Endothelial cell of umbilical vein (primary cell): Measurements from ENCODE around the gene PPY. TPM values are rescaled to one million over a fixed set of nuclear protein-coding genes. Genes with fewer than 3 reads are reported as not detected.

Experiments used
- BruUV-seq: library from RNA; stranded (reverse); fragments of 400-500 nt; replicated peaks from 2 replicates; lab custom pipeline; 2021; lab: Mats Ljungman, UMichigan
- CTCF ChIA-PET: fragments of 300-600, 350-600 bp; sonication (Branson Sonifier 250); formaldehyde crosslinking; loops from one replicate; lab custom pipeline; 2021; ENCODE audit warnings: antibody characterized with exemption, inconsistent platforms; lab: Charles Lee
- POLR2A ChIA-PET: fragments of 300-600, 350-600 bp; sonication (Branson Sonifier 250); formaldehyde crosslinking; loops from one replicate; lab custom pipeline; 2021; ENCODE audit warnings: antibody characterized with exemption, inconsistent platforms; lab: Charles Lee
- DNase-seq: peaks from one replicate; pipeline ENCODE4 v3.0.0-alpha.2; 2011; ENCODE audit warnings: low read depth, low spot score
- FAIRE-seq: peaks from 2 replicates; lab custom pipeline; 2011; peaks lifted over from hg19 to GRCh38; lab: Jason Lieb, UNC
- H2AFZ ChIP-seq: 2 replicates; pipeline ENCODE4 v1.6.0; 2012; ENCODE audit warnings: low read depth, low read length, control low read depth, inconsistent platforms
- H3K27ac ChIP-seq: 2 replicates; pipeline ENCODE4 v1.5.1; 2011; ENCODE audit warnings: low read depth, mild to moderate bottlenecking, control low read depth, low read length, moderate library complexity; ENCODE audit not compliant: insufficient read depth
- H3K27me3 ChIP-seq, 2 experiments: 2 replicates each; pipeline versions ENCODE4 v1.6.0 to v1.6.1; 2011; ENCODE audit warnings: low read length in 2 of 2, mixed read lengths in 1 of 2; ENCODE audit not compliant: control insufficient read depth in 2 of 2, insufficient read depth in 2 of 2
- H3K36me3 ChIP-seq, 2 experiments: 2 replicates in 1 of 2; 3 replicates in 1 of 2; pipeline ENCODE4 v1.5.1; 2011; ENCODE audit warnings: low read length in 2 of 2, mild to moderate bottlenecking in 1 of 2, moderate library complexity in 1 of 2; ENCODE audit not compliant: control insufficient read depth in 2 of 2, insufficient read depth in 2 of 2; ENCODE audit errors: extremely low read depth in 1 of 2
- H3K4me1 ChIP-seq: 3 replicates; pipeline ENCODE4 v1.5.1; 2011; ENCODE audit warnings: mild to moderate bottlenecking, low read length; ENCODE audit not compliant: control insufficient read depth, insufficient read depth; ENCODE audit errors: extremely low read depth
- H3K4me2 ChIP-seq: 2 replicates; pipeline ENCODE4 v1.6.1; 2011; ENCODE audit warnings: low read length, control low read depth, mixed read lengths; ENCODE audit not compliant: insufficient read depth
- H3K4me3 ChIP-seq, 3 experiments: fragments of 200-600 bp in 1 of 3; sonication (generic), shearing (Covaris generic) in 1 of 3; replicated peaks in 1 of 3; 2 replicates each; pipeline ENCODE4 v1.5.1; 2011 to 2016; ENCODE audit warnings: control low read depth in 3 of 3, low read length in 3 of 3, mild to moderate bottlenecking in 2 of 3, inconsistent platforms in 1 of 3, low read depth in 1 of 3, moderate library complexity in 1 of 3; ENCODE audit not compliant: insufficient read depth in 1 of 3
- H3K79me2 ChIP-seq: 2 replicates; pipeline ENCODE4 v1.6.0; 2012; ENCODE audit warnings: low read length, inconsistent platforms; ENCODE audit not compliant: control insufficient read depth, insufficient read depth
- H3K9ac ChIP-seq: replicated peaks from 2 replicates; pipeline ENCODE3; 2011; ENCODE audit warnings: low read length, control low read depth; ENCODE audit not compliant: insufficient read depth; ENCODE audit errors: extremely low read depth
- H3K9me1 ChIP-seq: replicated peaks from 3 replicates; pipeline ENCODE4 v1.6.0; 2011; ENCODE audit warnings: mild to moderate bottlenecking, low read length; ENCODE audit not compliant: control insufficient read depth, insufficient read depth; ENCODE audit errors: extremely low read depth
- H3K9me3 ChIP-seq: replicated peaks from 2 replicates; pipeline ENCODE4 v1.5.1; 2012; ENCODE audit warnings: low read length, inconsistent platforms; ENCODE audit not compliant: control insufficient read depth, insufficient read depth
- H4K20me1 ChIP-seq: replicated peaks from 2 replicates; pipeline ENCODE3; 2011; ENCODE audit warnings: mild to moderate bottlenecking, low read length; ENCODE audit not compliant: control insufficient read depth, insufficient read depth; ENCODE audit errors: extremely low read depth
- CTCF ChIP-seq, 2 donors: IDR thresholded peaks; 1 replicate in 1 of 2; 2 replicates in 1 of 2; pipeline ENCODE4 v1.5.1; 2011; ENCODE audit warnings: low read length in 2 of 2, mild to moderate bottlenecking in 2 of 2, moderate library complexity in 2 of 2, control low read depth in 1 of 2, inconsistent platforms in 1 of 2, low read depth in 1 of 2; ENCODE audit not compliant: insufficient read depth in 1 of 2; ENCODE audit errors: extremely low read depth in 1 of 2
- EZH2 ChIP-seq: IDR thresholded peaks from 2 replicates; pipeline ENCODE4 v1.6.1; 2012; ENCODE audit warnings: borderline replicate concordance, low read depth, mild to moderate bottlenecking, moderate library complexity, low read length, inconsistent platforms; ENCODE audit not compliant: severe bottlenecking
- FOS ChIP-seq: IDR thresholded peaks from 2 replicates; pipeline ENCODE4 v1.6.1; 2011; ENCODE audit warnings: mild to moderate bottlenecking, low read length, moderate library complexity, borderline replicate concordance; ENCODE audit not compliant: insufficient read depth
- GATA2 ChIP-seq: IDR thresholded peaks from 2 replicates; pipeline ENCODE4 v1.7.0; 2011; ENCODE audit warnings: low read depth, mild to moderate bottlenecking, moderate library complexity, mixed read lengths, low read length; ENCODE audit not compliant: insufficient read length, insufficient read depth
- JUN ChIP-seq: IDR thresholded peaks from 2 replicates; pipeline ENCODE4 v1.6.1; 2011; ENCODE audit warnings: borderline replicate concordance, low read depth; ENCODE audit not compliant: insufficient read length, insufficient read depth
- MYC ChIP-seq: IDR thresholded peaks from one replicate; pipeline ENCODE4 v1.6.1; 2011; ENCODE audit warnings: mild to moderate bottlenecking, low read depth, low read length
- POLR2A ChIP-seq: IDR thresholded peaks from 2 replicates; pipeline ENCODE4 v1.6.1; 2012; ENCODE audit warnings: low read depth, mild to moderate bottlenecking, control low read depth, low read length
- POLR2AphosphoS5 ChIP-seq: IDR thresholded peaks from 2 replicates; pipeline ENCODE4 v1.6.1; 2012; ENCODE audit warnings: low read depth, mild to moderate bottlenecking, control low read depth, low read length, moderate library complexity; ENCODE audit not compliant: insufficient read depth
- dilution Hi-C: fragments of 300-500 bp; cut with MboI; formaldehyde crosslinking; loops from one replicate; pipeline ENCODE4 v1.15.0; 2019; ENCODE audit warnings: low sequenced_read_pairs; ENCODE audit not compliant: extremely low pct_ligation_motif_present
- intact Hi-C: fragments of 100-400 bp; cut with micrococcal nuclease; formaldehyde crosslinking; loops from one replicate; pipeline ENCODE4 v1.10.0; 2022
- polyA plus RNA-seq, 4 experiments: library from polyadenylated mRNA; depleted of rRNA in 3 of 4; stranded (reverse) in 3 of 4; unstranded in 1 of 4; fragments of >200 nt; gene quantifications; 2 replicates each; pipeline versions ENCODE4 v1.2.1 to v1.2.3, GENCODE V29; 2011 to 2012; ENCODE audit warnings: missing spikeins in 1 of 4
- total RNA-seq: library from RNA; stranded (reverse); gene quantifications from 2 replicates; pipeline ENCODE4 v1.2.3, GENCODE V29; 2021
- TF ChIP-seq, protein P1 (sequence below): IDR thresholded peaks from 2 replicates; pipeline ENCODE4 v1.6.1; 2011; ENCODE audit not compliant: insufficient read depth, insufficient read length

Gene PPY
- total and polyA plus RNA-seq, 2 donors (not counting 3 experiments of a cell fraction or from before 2014, with no cell fraction given) = not detected

DNA sequence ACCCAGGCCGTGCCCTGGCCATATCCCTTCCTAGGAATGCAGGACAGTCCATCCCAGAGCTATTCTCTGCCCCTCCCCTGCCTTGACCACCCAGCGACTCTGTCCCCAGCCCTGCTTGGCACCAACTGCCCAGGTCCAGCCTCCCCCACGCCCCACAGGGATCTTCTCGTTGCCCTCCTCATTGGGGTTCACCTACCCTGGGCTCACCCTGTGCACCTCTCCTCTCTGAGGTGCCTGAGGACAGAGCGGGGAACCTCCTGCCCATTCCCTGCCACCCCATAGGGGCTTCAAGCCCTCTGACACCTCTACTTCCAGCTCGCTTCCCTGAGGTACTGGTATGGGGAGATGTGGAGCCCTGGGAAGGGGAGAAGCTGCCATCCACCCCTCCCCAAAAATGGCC, 28.7 kb downstream of the PPY start:
- Histone ChIP-seq H3K4me2 (no peak overlapping the region), H3K27me3 (peaks cover 29 to 34% of the 10 kb centered on the region in 2 experiments), H3K4me1 (no peaks in the 10 kb centered on the region), H3K36me3 (no peaks in the 10 kb centered on the region), H3K9me3 (no peaks in the 10 kb centered on the region), H2AFZ (no peak overlapping the region), H3K9me1 (no peaks in the 10 kb centered on the region), H3K79me2 (no peaks in the 10 kb centered on the region), H3K9ac (no peak overlapping the region), H3K27ac (no peak overlapping the region), H3K4me3 (no peak overlapping the region), H4K20me1 (no peaks in the 10 kb centered on the region)
- CTCF ChIA-PET = interaction anchor here (0.9 to 1.0 kb wide), 2 partner anchors 10 to 30 kb away, joined by 3 to 5 read pairs; no protein-coding TSS in a partner anchor
- dilution Hi-C loops = no loop called here
- FAIRE-seq (no peak), DNase-seq (no peak)
- intact Hi-C loops = no loop called here
- BruUV-seq = no TSS peak
- POLR2A ChIA-PET = no interaction called here
- TF ChIP-seq POLR2AphosphoS5 = no peak
- TF ChIP-seq MYC = no peak
- TF ChIP-seq, protein P1, sequence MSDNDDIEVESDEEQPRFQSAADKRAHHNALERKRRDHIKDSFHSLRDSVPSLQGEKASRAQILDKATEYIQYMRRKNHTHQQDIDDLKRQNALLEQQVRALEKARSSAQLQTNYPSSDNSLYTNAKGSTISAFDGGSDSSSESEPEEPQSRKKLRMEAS = no peak
- TF ChIP-seq JUN = no peak
- no peak for TF ChIP-seq CTCF (IDR thresholded peaks at IDR 0.05; ENCODE audit: extremely low read depth in 1 of 2, insufficient read depth in 1 of 2, low read depth in 1 of 2, low read length in 2 of 2)
- TF ChIP-seq POLR2A = no peak
- no peak for TF ChIP-seq FOS
- no peak for TF ChIP-seq EZH2
- no peak for TF ChIP-seq GATA2
